ENCODE measurements around the gene CST3.
"Not testable (repeated sequence)": the region's sequence is repeated elsewhere in the genome, so short reads cannot be mapped to it uniquely, and the experiment has no call there.

Gene CST3

GRCh38 chr20:23661002-23661429, 23.3 kb upstream of the CST3 start:
- DNase-seq (ENCODE audit: low spot score) = no peak

GRCh38 chr20:23659989-23660837, 22.5 kb upstream of the CST3 start:
- no peak for DNase-seq (ENCODE audit: low spot score)

- DNase-seq (ENCODE audit: low spot score) = not testable (repeated sequence)
Observed at GRCh38 chr20:23659610-23659988, 21.8 kb upstream of the CST3 start.

- DNase-seq (ENCODE audit: low spot score) = no peak
Observed at GRCh38 chr20:23658989-23659609, 21.3 kb upstream of the CST3 start.

GRCh38 chr20:23658336-23658735, 20.6 kb upstream of the CST3 start:
- DNase-seq (ENCODE audit: low spot score) = no peak

GRCh38 chr20:23657202-23657601, 19.4 kb upstream of the CST3 start:
- no peak for DNase-seq (ENCODE audit: low spot score)

- no peak for DNase-seq (ENCODE audit: low spot score)
Observed at GRCh38 chr20:23656372-23656771, 18.6 kb upstream of the CST3 start.

- peak; percentile 26 for DNase-seq (ENCODE audit: low spot score)
Observed at GRCh38 chr20:23655491-23656211, 17.9 kb upstream of the CST3 start.

- DNase-seq (ENCODE audit: low spot score) = no peak
Observed at GRCh38 chr20:23654717-23655116, 17.0 kb upstream of the CST3 start.

GRCh38 chr20:23654000-23654399, 16.2 kb upstream of the CST3 start:
- no peak for DNase-seq (ENCODE audit: low spot score)

GRCh38 chr20:23653400-23653938, 15.7 kb upstream of the CST3 start:
- no peak for DNase-seq (ENCODE audit: low spot score)

- DNase-seq (ENCODE audit: low spot score) = no peak
Observed at GRCh38 chr20:23652926-23653325, 15.2 kb upstream of the CST3 start.

- DNase-seq (ENCODE audit: low spot score) = no peak
Observed at GRCh38 chr20:23652371-23652770, 14.6 kb upstream of the CST3 start.

GRCh38 chr20:23651117-23651516, 13.4 kb upstream of the CST3 start:
- no peak for DNase-seq (ENCODE audit: low spot score)

- no peak for DNase-seq (ENCODE audit: low spot score)
Observed at GRCh38 chr20:23649830-23650417, 12.2 kb upstream of the CST3 start.

GRCh38 chr20:23649242-23649641, 11.5 kb upstream of the CST3 start:
- DNase-seq (ENCODE audit: low spot score) = no peak

- no peak for DNase-seq (ENCODE audit: low spot score)
Observed at GRCh38 chr20:23647346-23647745, 9.6 kb upstream of the CST3 start.

GRCh38 chr20:23646106-23646873, 8.5 kb upstream of the CST3 start:
- no peak for DNase-seq (ENCODE audit: low spot score)

- no peak for DNase-seq (ENCODE audit: low spot score)
Observed at GRCh38 chr20:23645575-23645974, 7.8 kb upstream of the CST3 start.

- no peak for DNase-seq (ENCODE audit: low spot score)
Observed at GRCh38 chr20:23644164-23644563, 6.4 kb upstream of the CST3 start.

GRCh38 chr20:23643659-23644058, 5.9 kb upstream of the CST3 start:
- DNase-seq (ENCODE audit: low spot score) = no peak
